Gastrocnemius medialis (tissue), 4 donors: Measurements from ENCODE around the gene KANSL1L.

Experiments used
- POLR2A ChIP-seq, 2 donors: fragments of 450-650 bp; IDR thresholded peaks; one replicate each; pipeline ENCODE4 v1.6.1; 2017; ENCODE audit warnings: antibody characterized with exemption in 2 of 2, mild to moderate bottlenecking in 2 of 2, moderate library complexity in 2 of 2
- TF ChIP-seq, protein P1 (sequence below), 5 experiments: fragments of 450-650 bp in 3 of 5; fragments of 200-600 bp in 2 of 5; sonication (generic) in 2 of 5; IDR thresholded peaks in 4 of 5; conservative IDR thresholded peaks in 1 of 5; 1 replicate in 4 of 5; 2 replicates in 1 of 5; pipeline ENCODE4 v1.5.1; 2016 to 2019; ENCODE audit warnings: antibody characterized with exemption in 5 of 5, mild to moderate bottlenecking in 3 of 5, moderate library complexity in 3 of 5

DNA sequence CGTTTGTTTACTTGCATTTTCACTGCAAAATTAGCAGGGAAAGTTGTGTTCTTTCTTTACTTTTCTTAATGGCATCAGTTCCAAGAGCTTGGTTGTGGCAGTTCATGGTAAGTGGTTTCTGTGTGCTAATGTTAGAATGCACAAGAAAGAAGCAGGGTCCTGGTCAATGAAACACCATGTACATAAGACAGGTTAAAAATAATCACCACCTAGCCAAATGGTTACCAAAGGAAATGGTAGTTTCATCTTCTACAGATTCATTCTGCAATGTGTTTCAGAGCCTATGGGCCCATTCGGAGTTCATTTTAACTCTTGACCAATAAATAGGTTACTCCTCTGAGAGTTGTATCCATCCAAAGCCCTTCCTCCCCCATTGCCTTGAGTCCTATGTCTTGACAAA is 186.9 kb downstream of the KANSL1L start:
- TF ChIP-seq, protein P1, sequence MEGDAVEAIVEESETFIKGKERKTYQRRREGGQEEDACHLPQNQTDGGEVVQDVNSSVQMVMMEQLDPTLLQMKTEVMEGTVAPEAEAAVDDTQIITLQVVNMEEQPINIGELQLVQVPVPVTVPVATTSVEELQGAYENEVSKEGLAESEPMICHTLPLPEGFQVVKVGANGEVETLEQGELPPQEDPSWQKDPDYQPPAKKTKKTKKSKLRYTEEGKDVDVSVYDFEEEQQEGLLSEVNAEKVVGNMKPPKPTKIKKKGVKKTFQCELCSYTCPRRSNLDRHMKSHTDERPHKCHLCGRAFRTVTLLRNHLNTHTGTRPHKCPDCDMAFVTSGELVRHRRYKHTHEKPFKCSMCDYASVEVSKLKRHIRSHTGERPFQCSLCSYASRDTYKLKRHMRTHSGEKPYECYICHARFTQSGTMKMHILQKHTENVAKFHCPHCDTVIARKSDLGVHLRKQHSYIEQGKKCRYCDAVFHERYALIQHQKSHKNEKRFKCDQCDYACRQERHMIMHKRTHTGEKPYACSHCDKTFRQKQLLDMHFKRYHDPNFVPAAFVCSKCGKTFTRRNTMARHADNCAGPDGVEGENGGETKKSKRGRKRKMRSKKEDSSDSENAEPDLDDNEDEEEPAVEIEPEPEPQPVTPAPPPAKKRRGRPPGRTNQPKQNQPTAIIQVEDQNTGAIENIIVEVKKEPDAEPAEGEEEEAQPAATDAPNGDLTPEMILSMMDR (IDR thresholded peaks at IDR 0.05 in 4 of 5, conservative IDR thresholded peaks at IDR 0.05 in 1 of 5) = no peak
- no peak for TF ChIP-seq POLR2A (IDR thresholded peaks at IDR 0.05)
